22Rv1 (cell line): ENCODE data around the gene CPOX.

Experiments
- H3K27ac ChIP-seq: fragments of 450-650 bp; 2 replicates; pipeline ENCODE4 v1.5.1; 2017
- ZFX ChIP-seq: fragments of 450-650 bp; IDR thresholded peaks from 2 replicates; pipeline ENCODE4 v1.6.1; 2017; ENCODE audit warnings: antibody characterized with exemption, borderline replicate concordance
- TF ChIP-seq, protein P1 (sequence below): fragments of 450-650 bp; IDR thresholded peaks from 2 replicates; pipeline ENCODE4 v1.5.1; 2017; ENCODE audit warnings: mild to moderate bottlenecking

Gene CPOX

DNA sequence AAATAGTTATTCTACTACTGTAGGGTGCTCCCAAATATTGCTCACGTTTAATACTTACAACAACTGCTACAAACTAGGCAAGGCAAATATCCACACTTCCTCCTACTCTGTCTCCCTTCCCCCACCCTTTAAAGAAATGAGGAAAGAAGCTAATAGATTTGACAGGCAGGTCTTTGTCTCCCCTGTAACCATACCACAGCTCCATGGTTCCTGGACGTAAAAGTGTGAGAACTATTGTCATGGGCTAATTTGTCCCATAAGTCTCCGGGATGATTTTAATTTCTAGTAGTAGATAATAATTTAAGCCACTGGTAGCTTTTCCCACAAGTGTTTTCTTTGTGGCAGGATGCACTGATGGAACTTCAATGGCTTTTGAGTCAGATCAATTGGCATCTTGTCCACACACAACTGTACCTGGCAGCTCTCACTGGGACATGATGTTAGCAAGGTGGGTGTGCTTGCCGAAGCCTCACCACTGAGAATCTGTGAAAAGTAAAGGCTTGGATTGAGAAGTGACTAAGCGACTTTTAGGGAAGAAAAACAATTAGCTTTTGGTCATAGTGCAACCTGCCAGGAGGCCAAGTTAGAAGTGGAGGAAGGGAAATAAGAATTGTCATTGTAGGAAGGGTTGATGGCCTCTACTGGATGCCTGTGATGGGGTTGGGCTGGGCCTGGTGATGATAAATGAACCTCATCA is 1.4 kb upstream of the CPOX start:
- peak overlapping the region; percentile 81; the same call in 1 of the 2 replicates for H3K27ac ChIP-seq
- TF ChIP-seq, protein P1, sequence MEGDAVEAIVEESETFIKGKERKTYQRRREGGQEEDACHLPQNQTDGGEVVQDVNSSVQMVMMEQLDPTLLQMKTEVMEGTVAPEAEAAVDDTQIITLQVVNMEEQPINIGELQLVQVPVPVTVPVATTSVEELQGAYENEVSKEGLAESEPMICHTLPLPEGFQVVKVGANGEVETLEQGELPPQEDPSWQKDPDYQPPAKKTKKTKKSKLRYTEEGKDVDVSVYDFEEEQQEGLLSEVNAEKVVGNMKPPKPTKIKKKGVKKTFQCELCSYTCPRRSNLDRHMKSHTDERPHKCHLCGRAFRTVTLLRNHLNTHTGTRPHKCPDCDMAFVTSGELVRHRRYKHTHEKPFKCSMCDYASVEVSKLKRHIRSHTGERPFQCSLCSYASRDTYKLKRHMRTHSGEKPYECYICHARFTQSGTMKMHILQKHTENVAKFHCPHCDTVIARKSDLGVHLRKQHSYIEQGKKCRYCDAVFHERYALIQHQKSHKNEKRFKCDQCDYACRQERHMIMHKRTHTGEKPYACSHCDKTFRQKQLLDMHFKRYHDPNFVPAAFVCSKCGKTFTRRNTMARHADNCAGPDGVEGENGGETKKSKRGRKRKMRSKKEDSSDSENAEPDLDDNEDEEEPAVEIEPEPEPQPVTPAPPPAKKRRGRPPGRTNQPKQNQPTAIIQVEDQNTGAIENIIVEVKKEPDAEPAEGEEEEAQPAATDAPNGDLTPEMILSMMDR, result no peak
- TF ChIP-seq ZFX, result no peak

DNA sequence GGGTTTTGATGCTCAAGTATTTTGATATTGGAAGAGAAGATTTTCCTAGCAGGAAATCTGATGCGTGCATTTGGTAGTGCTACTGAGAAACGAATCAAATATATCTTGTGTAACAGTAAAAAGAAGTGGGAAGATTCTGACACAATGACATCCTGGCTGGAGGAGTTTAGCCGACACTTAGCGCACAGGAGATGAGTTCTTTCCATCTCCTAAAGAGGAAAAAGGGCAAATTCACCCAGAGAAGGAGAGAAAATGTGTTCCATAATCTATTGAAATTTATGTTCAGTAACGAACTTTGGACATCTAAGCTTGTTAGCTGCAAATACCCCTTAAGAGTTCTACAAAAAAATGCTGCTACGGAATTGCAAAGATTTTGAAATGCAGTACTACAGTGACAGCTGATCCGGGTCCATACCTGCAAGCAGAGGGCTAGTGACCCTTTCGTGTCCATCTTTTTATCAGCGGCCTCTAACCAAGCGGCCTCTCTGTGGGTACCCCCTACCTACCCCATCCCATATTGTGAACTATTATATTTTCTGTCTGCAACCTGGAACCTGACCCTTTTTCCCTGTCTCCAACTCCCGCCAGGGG is 971 bp downstream of the CPOX start:
- H3K27ac ChIP-seq, result no peak overlapping the region
- TF ChIP-seq ZFX, result no peak
- TF ChIP-seq, protein P1, result no peak

DNA sequence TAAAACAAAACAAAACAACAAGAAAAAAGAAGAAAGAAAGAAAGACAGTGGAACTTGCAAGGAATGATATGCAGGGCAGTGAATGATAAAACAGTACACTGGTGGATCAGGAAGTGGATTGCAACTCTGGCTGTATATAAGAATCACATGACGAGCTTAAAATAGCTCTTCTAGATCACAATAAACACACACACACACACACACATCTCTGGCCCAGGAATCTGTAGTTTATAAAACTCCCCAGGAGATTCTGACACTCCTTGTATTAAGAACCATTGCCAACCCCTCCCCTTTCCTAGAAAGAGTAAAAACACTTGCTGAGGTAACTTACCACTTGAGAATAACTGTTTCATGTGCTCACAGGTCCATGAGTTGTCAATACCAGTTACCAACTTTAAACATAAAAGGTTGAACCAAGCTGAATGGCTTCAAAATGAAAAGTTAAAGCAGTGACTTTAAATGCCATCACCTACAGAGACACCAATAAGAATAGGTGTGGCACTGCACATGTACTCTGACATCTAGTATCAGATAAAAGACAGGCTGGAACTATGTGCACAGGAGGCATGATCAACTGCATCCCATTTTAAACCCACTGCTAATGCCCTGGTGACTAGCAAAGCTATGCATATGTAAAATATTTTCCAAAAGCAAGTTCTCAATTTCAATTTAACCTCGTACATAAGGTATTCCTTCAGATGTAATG is 3.9 kb downstream of the CPOX start:
- no peak for TF ChIP-seq ZFX
- TF ChIP-seq, protein P1, result no peak
- no peak overlapping the region for H3K27ac ChIP-seq

DNA sequence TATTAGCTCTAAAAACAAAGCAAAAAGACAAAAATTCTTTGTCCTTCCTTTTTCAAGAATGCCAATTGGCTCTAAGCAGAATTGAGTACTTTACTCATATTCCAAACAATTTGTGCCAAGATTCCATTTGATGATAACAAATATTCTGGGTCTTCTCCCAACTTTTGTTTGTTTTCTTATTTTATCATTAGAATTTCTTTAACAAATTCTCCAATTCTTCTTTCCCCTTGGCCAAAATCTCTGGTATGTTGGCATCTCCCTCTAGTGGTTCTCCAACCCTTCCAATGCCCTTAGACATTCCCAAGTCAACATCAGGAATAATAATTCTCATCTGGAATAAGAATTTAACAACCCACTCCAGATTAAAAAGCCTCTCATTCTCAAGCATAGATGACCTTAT is 5.3 kb downstream of the CPOX start:
- no peak for TF ChIP-seq ZFX
- TF ChIP-seq, protein P1, result peak; percentile 27
- no peak overlapping the region for H3K27ac ChIP-seq

DNA sequence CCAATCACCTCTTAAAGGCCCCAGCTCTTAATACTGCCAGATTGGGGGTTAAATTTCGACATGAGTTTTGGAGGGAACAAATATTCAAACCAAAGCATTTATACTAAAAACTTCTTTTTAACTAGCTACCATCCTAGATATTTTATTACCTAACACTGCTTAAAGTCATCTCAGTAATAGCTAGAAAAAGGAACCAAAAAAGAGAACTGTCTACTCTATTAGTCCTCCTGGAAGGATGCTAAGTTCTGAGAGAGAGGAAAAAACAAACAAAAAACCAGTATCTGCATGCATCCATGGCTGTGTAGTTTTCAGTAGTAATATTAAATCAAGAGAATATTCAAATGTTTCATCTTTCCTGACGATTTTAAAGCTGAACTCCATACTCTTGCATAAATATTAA is 5.8 kb downstream of the CPOX start:
- H3K27ac ChIP-seq, result no peak overlapping the region
- no peak for TF ChIP-seq ZFX

DNA sequence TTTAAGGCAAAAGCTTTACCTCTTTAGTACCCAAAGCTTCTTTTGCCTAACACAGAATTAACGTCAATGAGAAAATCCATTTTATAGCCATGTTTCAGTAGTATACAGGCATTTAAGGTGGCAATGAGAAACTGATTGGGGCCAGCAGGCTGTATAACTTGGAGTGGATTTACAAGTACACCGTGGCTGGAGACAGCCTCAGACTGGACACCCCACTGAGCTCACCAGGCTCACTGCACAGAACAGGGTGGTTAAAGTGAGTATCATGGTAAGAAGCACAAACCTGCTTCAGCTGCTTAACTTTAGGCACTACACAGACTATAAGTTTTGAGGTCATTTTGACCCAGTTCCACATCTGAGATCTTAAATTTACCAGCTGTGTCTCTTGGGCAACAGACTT is 8.9 kb downstream of the CPOX start:
- TF ChIP-seq, protein P1, result no peak
- TF ChIP-seq ZFX, result no peak
- no peak overlapping the region for H3K27ac ChIP-seq

DNA sequence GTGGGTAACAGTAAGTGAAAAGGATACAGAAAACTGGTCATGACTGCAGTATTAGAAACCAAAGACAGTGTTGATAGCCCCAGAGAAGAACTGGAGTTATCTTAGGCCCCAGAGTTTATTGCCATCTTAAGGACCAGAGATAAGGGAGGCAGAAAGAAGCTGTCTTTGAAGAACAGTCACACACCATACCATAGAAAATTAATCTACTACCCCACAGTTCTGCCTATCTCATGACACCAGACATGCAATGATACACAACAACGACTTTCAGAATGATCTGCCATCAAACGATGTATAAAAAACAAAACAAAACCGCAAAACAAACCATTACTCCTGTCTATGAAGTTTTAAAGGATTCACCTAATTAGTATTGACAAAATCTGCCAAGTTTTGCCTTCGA is 9.6 kb downstream of the CPOX start:
- no peak for TF ChIP-seq ZFX
- TF ChIP-seq, protein P1, result no peak
- H3K27ac ChIP-seq, result no peak overlapping the region
